K562 (cell line): ENCODE measurements around the gene FCHO1. TPM values are rescaled to one million over a fixed set of nuclear protein-coding genes. Genes with fewer than 3 reads are reported as not detected.

Experiments used
- CLOCK ChIP-seq: fragments of 250-450 bp; sonication (Bioruptor Pico); IDR thresholded peaks from 2 replicates; pipeline ENCODE4 v1.4.0; 2020; ENCODE audit warnings: mild to moderate bottlenecking, moderate library complexity, borderline replicate concordance
- ESRRB ChIP-seq: fragments of 250-450 bp; sonication (Bioruptor Pico); IDR thresholded peaks from 2 replicates; pipeline ENCODE4 v1.5.0; 2020; ENCODE audit warnings: mild to moderate bottlenecking, moderate library complexity, borderline replicate concordance
- FUS ChIP-seq: fragments of 200-400 bp; formaldehyde crosslinking; optimal IDR thresholded peaks from 2 replicates; pipeline ENCODE3; 2017; ENCODE audit warnings: low read depth, low read length
- HEY1 ChIP-seq: fragments of 250-450 bp; sonication (Bioruptor Pico); IDR thresholded peaks from 2 replicates; pipeline ENCODE4 v1.5.0; 2020; ENCODE audit warnings: mild to moderate bottlenecking, moderate library complexity, borderline replicate concordance
- HNRNPL ChIP-seq: fragments of 200-400 bp; formaldehyde crosslinking; IDR thresholded peaks from 2 replicates; pipeline ENCODE4 v1.6.1; 2017; ENCODE audit warnings: low read depth, mild to moderate bottlenecking, low read length
- KDM5B ChIP-seq: fragments of 200-600 bp; sonication (generic); IDR thresholded peaks from 2 replicates; pipeline ENCODE4 v1.6.1; 2012; ENCODE audit warnings: low read depth, mild to moderate bottlenecking, moderate library complexity, low read length, control low read depth, inconsistent platforms; ENCODE audit not compliant: insufficient replicate concordance
- L3MBTL2 ChIP-seq: fragments of 450-650 bp; IDR thresholded peaks from 2 replicates; pipeline ENCODE4 v1.6.1; 2016; ENCODE audit warnings: mild to moderate bottlenecking, moderate library complexity
- MCM2 ChIP-seq: fragments of 450-650 bp; IDR thresholded peaks from 2 replicates; pipeline ENCODE4 v1.6.1; 2017; ENCODE audit warnings: low read depth, mild to moderate bottlenecking
- MCM3 ChIP-seq: fragments of 450-650 bp; IDR thresholded peaks from 2 replicates; pipeline ENCODE4 v1.6.1; 2016
- MED1 ChIP-seq: sonication (generic); formaldehyde crosslinking; IDR thresholded peaks from 2 replicates; pipeline ENCODE4 v1.8.1; 2023; ENCODE audit warnings: missing genetic modification reagents, borderline replicate concordance
- NFRKB ChIP-seq: fragments of 450-650 bp; IDR thresholded peaks from 2 replicates; pipeline ENCODE4 v1.6.1; 2016; ENCODE audit warnings: low read depth
- NR2C2 ChIP-seq, 2 experiments: fragments of 200-800 bp in 1 of 2; sonication (Bioruptor generic) in 1 of 2; sonication (generic) in 1 of 2; formaldehyde crosslinking in 1 of 2; IDR thresholded peaks; 2 replicates each; pipeline versions ENCODE4 v1.6.1 to v1.8.0; 2016 to 2022; ENCODE audit warnings: mild to moderate bottlenecking in 1 of 2, missing compliant biosample characterization in 1 of 2, missing genetic modification characterization in 1 of 2, missing genetic modification reagents in 1 of 2
- NR2F6 ChIP-seq: fragments of 450-650 bp; formaldehyde crosslinking; IDR thresholded peaks from 2 replicates; pipeline ENCODE4 v1.4.0; 2020; ENCODE audit warnings: mild to moderate bottlenecking
- PML ChIP-seq: IDR thresholded peaks from 2 replicates; pipeline ENCODE4 v1.6.1; 2012; ENCODE audit warnings: low read length, inconsistent platforms
- RBM39 ChIP-seq: fragments of 200-400 bp; formaldehyde crosslinking; optimal IDR thresholded peaks from 2 replicates; pipeline ENCODE3; 2018; ENCODE audit warnings: low read depth, low read length
- SNRNP70 ChIP-seq: fragments of 200-400 bp; formaldehyde crosslinking; optimal IDR thresholded peaks from 2 replicates; pipeline ENCODE3; 2017; ENCODE audit warnings: low read depth, low read length
- STAT5A ChIP-seq: IDR thresholded peaks from 2 replicates; pipeline ENCODE4 v1.6.1; 2012; ENCODE audit warnings: low read length, inconsistent platforms, borderline replicate concordance
- THAP12 ChIP-seq: fragments of 250-450 bp; sonication (Bioruptor Pico); IDR thresholded peaks from 2 replicates; pipeline ENCODE4 v1.9.0; 2021; ENCODE audit warnings: mild to moderate bottlenecking, inconsistent platforms
- U2AF1 ChIP-seq: fragments of 200-400 bp; formaldehyde crosslinking; optimal IDR thresholded peaks from 2 replicates; pipeline ENCODE3; 2017; ENCODE audit warnings: mild to moderate bottlenecking, low read depth, low read length, moderate library complexity
- WHSC1 ChIP-seq: IDR thresholded peaks from one replicate; pipeline ENCODE4 v1.6.1; 2012; ENCODE audit warnings: low read length, control low read depth, inconsistent platforms
- ZBTB1 ChIP-seq: sonication (generic); formaldehyde crosslinking; IDR thresholded peaks from 2 replicates; pipeline ENCODE4 v1.8.1; 2023; ENCODE audit warnings: missing genetic modification reagents, low read depth, mild to moderate bottlenecking, borderline replicate concordance
- ZBTB26 ChIP-seq: fragments of 450-650 bp; formaldehyde crosslinking; IDR thresholded peaks from 2 replicates; pipeline ENCODE4 v1.4.0; 2022; ENCODE audit warnings: missing genetic modification characterization
- ZNF77 ChIP-seq: fragments of 250-450 bp; sonication (Bioruptor Pico); IDR thresholded peaks from 2 replicates; pipeline ENCODE4 v1.5.0; 2020
- ZNF785 ChIP-seq: fragments of 250-450 bp; sonication (Bioruptor Pico); IDR thresholded peaks from 2 replicates; pipeline ENCODE4 v1.4.0; 2020; ENCODE audit warnings: mild to moderate bottlenecking
- polyA plus RNA-seq, 8 experiments: library from polyadenylated mRNA; depleted of rRNA in 4 of 8; stranded (reverse) in 5 of 8; unstranded in 3 of 8; fragments of >200 nt; fragmentation: Nextera tagmentation in 2 of 8; fragmentation: Illumina TruSeq in 1 of 8; extraction: Ambion mirVana in 2 of 8; extraction: Trizol in 1 of 8; gene quantifications; 2 replicates each; pipeline versions ENCODE4 v1.2.1 to v1.2.3, GENCODE V29; 2011 to 2014; ENCODE audit warnings: inconsistent platforms in 1 of 8, missing spikeins in 1 of 8
- total RNA-seq, 7 experiments: library from RNA; depleted of rRNA in 6 of 7; stranded (reverse); fragments of >200 nt in 6 of 7; fragmentation: Illumina TruSeq in 2 of 7; extraction: Trizol in 2 of 7; gene quantifications; 2 replicates each; pipeline versions ENCODE4 v1.2.1 to v1.2.3, GENCODE V29; 2011 to 2021; ENCODE audit warnings: low replicate concordance in 1 of 7

FCHO1 gene
- total and polyA plus RNA-seq, 9 of the 15 experiments (the other 6 are each of a cell fraction or from before 2014, with no cell fraction given): 0.21 to 58.9 (median 18.3) TPM

- TF ChIP-seq ZNF785 (CRISPR knock-in tag): no peak
- TF ChIP-seq FUS: no peak
- no peak for TF ChIP-seq ZNF77 (CRISPR knock-in tag)
- no peak for TF ChIP-seq NR2F6
- TF ChIP-seq THAP12 (CRISPR knock-in tag): no peak
- no peak for TF ChIP-seq HNRNPL
- TF ChIP-seq HEY1 (CRISPR knock-in tag): no peak
- TF ChIP-seq MCM3: no peak
- no peak for TF ChIP-seq WHSC1
- no peak for TF ChIP-seq MCM2
- no peak for TF ChIP-seq RBM39
- TF ChIP-seq ZBTB1 (CRISPR knock-in tag): no peak
- TF ChIP-seq ESRRB (CRISPR knock-in tag): no peak
- TF ChIP-seq STAT5A: no peak
- no peak for TF ChIP-seq NR2C2 (CRISPR knock-in tag; IDR thresholded peaks at IDR 0.05)
- TF ChIP-seq NR2C2 (tag; IDR thresholded peaks at IDR 0.05): no peak
- TF ChIP-seq MED1 (CRISPR knock-in tag): no peak
- no peak for TF ChIP-seq PML
- TF ChIP-seq L3MBTL2: peak; percentile 79; the same call in 1 of the 2 replicates
- no peak for TF ChIP-seq NFRKB
- TF ChIP-seq SNRNP70: no peak
- no peak for TF ChIP-seq CLOCK (CRISPR knock-in tag)
- no peak for TF ChIP-seq ZBTB26
- no peak for TF ChIP-seq KDM5B
- no peak for TF ChIP-seq U2AF1
These were observed 43.6 kb downstream of the FCHO1 start, which contains the start of gene B3GNT3 (continued) for GRCh38 chr19:17794731-17795494.
